Ishikawa (cell line): Measurements from ENCODE around the gene C1orf216.

Experiments
- CEBPB ChIP-seq: IDR thresholded peaks from 2 replicates; pipeline ENCODE4 v1.6.1; 2012
- CREB1 ChIP-seq: IDR thresholded peaks from 2 replicates; pipeline ENCODE4 v1.6.1; 2012; ENCODE audit warnings: low read depth
- EGR1 ChIP-seq: IDR thresholded peaks from 2 replicates; pipeline ENCODE4 v1.6.1; 2012
- EP300 ChIP-seq: IDR thresholded peaks from 2 replicates; pipeline ENCODE4 v1.6.1; 2012; ENCODE audit warnings: borderline replicate concordance
- FOXM1 ChIP-seq: IDR thresholded peaks from 2 replicates; pipeline ENCODE4 v1.6.1; 2012; ENCODE audit warnings: low read depth, borderline replicate concordance
- RAD21 ChIP-seq: IDR thresholded peaks from 2 replicates; pipeline ENCODE4 v1.6.1; 2012; ENCODE audit warnings: low read depth
- REST ChIP-seq: IDR thresholded peaks from 2 replicates; pipeline ENCODE4 v1.6.1; 2012; ENCODE audit warnings: low read depth, mild to moderate bottlenecking
- TAF1 ChIP-seq: IDR thresholded peaks from 2 replicates; pipeline ENCODE4 v1.6.1; 2012; ENCODE audit warnings: low read depth, mild to moderate bottlenecking
- TCF12 ChIP-seq: IDR thresholded peaks from 2 replicates; pipeline ENCODE4 v1.6.1; 2012; ENCODE audit warnings: low read depth
- USF1 ChIP-seq: IDR thresholded peaks from 2 replicates; pipeline ENCODE4 v1.6.1; 2012
- YY1 ChIP-seq: IDR thresholded peaks from 2 replicates; pipeline ENCODE4 v1.6.1; 2012; ENCODE audit warnings: low read depth
- ZBTB7A ChIP-seq: IDR thresholded peaks from 2 replicates; pipeline ENCODE4 v1.6.1; 2012; ENCODE audit warnings: low read depth
- TF ChIP-seq, protein P1 (sequence below): IDR thresholded peaks from 2 replicates; pipeline ENCODE4 v1.6.1; 2012

- TF ChIP-seq EP300 (no peak), TAF1 (no peak), USF1 (no peak), CREB1 (no peak), ZBTB7A (no peak), RAD21 (no peak), FOXM1 (no peak), EGR1 (no peak), TCF12 (no peak), CEBPB (no peak), REST (no peak), YY1 (no peak)
- TF ChIP-seq, protein P1, sequence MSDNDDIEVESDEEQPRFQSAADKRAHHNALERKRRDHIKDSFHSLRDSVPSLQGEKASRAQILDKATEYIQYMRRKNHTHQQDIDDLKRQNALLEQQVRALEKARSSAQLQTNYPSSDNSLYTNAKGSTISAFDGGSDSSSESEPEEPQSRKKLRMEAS = no peak
Measured at GRCh38 chr1:35753626-35754260, 35.1 kb upstream of the C1orf216 start.
